Activated CD4-positive, alpha-beta memory T cell treated with anti-CD3 and anti-CD28 coated beads for 36 hours (primary cell): ENCODE results near the gene UCN3. TPM values are rescaled to one million over a fixed set of nuclear protein-coding genes. Genes with fewer than 3 reads are reported as not detected.

Experiments
- CTCF ChIA-PET: fragments of 350-600 bp; sonication (Branson Sonifier 250); formaldehyde crosslinking; loops from one replicate; lab custom pipeline; 2021; ENCODE audit warnings: antibody characterized with exemption, inconsistent platforms; lab: Charles Lee
- POLR2A ChIA-PET: fragments of 350-600 bp; sonication (Branson Sonifier 250); formaldehyde crosslinking; loops from one replicate; lab custom pipeline; 2021; ENCODE audit warnings: antibody characterized with exemption; lab: Charles Lee
- DNase-seq: peaks from one replicate; pipeline ENCODE4 v3.0.0-alpha.2; 2020
- H3K27ac Mint-ChIP-seq: one replicate; pipeline ENCODE4 v1.8.0; 2021; ENCODE audit warnings: mixed read lengths
- H3K27me3 Mint-ChIP-seq: one replicate; pipeline ENCODE4 v1.8.0; 2021; ENCODE audit warnings: mixed read lengths
- H3K36me3 Mint-ChIP-seq: one replicate; pipeline ENCODE4 v1.8.0; 2021; ENCODE audit warnings: mixed read lengths
- H3K4me1 Mint-ChIP-seq: one replicate; pipeline ENCODE4 v1.8.0; 2021; ENCODE audit warnings: low read depth, mixed read lengths
- H3K4me3 Mint-ChIP-seq: one replicate; pipeline ENCODE4 v1.8.0; 2021; ENCODE audit warnings: mild to moderate bottlenecking, mixed read lengths
- H3K9me3 Mint-ChIP-seq: one replicate; pipeline ENCODE4 v1.8.0; 2021; ENCODE audit warnings: mixed read lengths
- intact Hi-C: fragments of 100-400 bp; cut with micrococcal nuclease; formaldehyde crosslinking; loops from one replicate; pipeline ENCODE4 v1.15.1; 2023
- total RNA-seq, 2 experiments: library from RNA; stranded (reverse); gene quantifications; one replicate each; pipeline ENCODE4 v1.2.3, GENCODE V29; 2021

The UCN3 gene
- total RNA-seq: not detected

GRCh38 chr10:5364890-5365338 is at the start of gene UCN3:
Gene UCN3 (plus strand): TSS chr10:5364966. CDS start chr10:5373721, 8,755 bp downstream.
- no peak within 1 kb of the TSS for H3K4me3 Mint-ChIP-seq
- H3K9me3 Mint-ChIP-seq: peaks cover under 1% of the 10 kb centered on the region
- H3K27me3 Mint-ChIP-seq: peaks cover 7% of the 10 kb centered on the region
- no peak for DNase-seq
- intact Hi-C loops: no loop called here
- H3K36me3 Mint-ChIP-seq: no peaks in the 10 kb centered on the region
- no peak within 1 kb of the TSS for H3K27ac Mint-ChIP-seq
- peaks cover 6% of the 10 kb centered on the region for H3K4me1 Mint-ChIP-seq
- CTCF ChIA-PET: no interaction called here
- POLR2A ChIA-PET: no interaction called here

- Mint-ChIP-seq H3K4me1 (peaks cover 76% of the 10 kb centered on the region), H3K9me3 (no peaks in the 10 kb centered on the region), H3K27me3 (no peaks in the 10 kb centered on the region), H3K27ac (peak overlapping the region; percentile 92), H3K4me3 (peak overlapping the region; percentile 55), H3K36me3 (no peaks in the 10 kb centered on the region)
- intact Hi-C loops: loop anchor here (1.0 to 5.0 kb wide), 5 partner anchors 20 to 755 kb away; no protein-coding TSS in a partner anchor
- ChIA-PET CTCF (interaction anchor here (0.7 to 1.7 kb wide), 9 partner anchors 20 to 503 kb away, joined by 3 to 8 read pairs (median 4); no protein-coding TSS in a partner anchor), POLR2A (interaction anchor here (0.7 to 1.7 kb wide), 10 partner anchors 11 to 311 kb away, joined by 3 to 11 read pairs (median 6); no protein-coding TSS in a partner anchor)
- DNase-seq: peak; percentile 94
Observed at GRCh38 chr10:5317547-5318107, 47.1 kb upstream of the UCN3 start.

GRCh38 chr10:5318148-5318547 is 46.6 kb upstream of the UCN3 start:
- DNase-seq: no peak
- no peaks in the 10 kb centered on the region for H3K27me3 Mint-ChIP-seq
- H3K36me3 Mint-ChIP-seq: no peaks in the 10 kb centered on the region
- no peak overlapping the region for H3K4me3 Mint-ChIP-seq
- intact Hi-C loops: loop anchor here (5.0 kb wide), 2 partner anchors 124 to 754 kb away; no protein-coding TSS in a partner anchor
- CTCF ChIA-PET: interaction anchor here (0.7 to 1.7 kb wide), 9 partner anchors 20 to 503 kb away, joined by 3 to 8 read pairs (median 4); no protein-coding TSS in a partner anchor
- H3K27ac Mint-ChIP-seq: peak overlapping the region; percentile 92
- no peaks in the 10 kb centered on the region for H3K9me3 Mint-ChIP-seq
- peaks cover 75% of the 10 kb centered on the region for H3K4me1 Mint-ChIP-seq
- POLR2A ChIA-PET: interaction anchor here (0.7 to 1.7 kb wide), 10 partner anchors 12 to 310 kb away, joined by 3 to 11 read pairs (median 6); no protein-coding TSS in a partner anchor

- Mint-ChIP-seq H3K4me1 (peaks cover 65% of the 10 kb centered on the region), H3K9me3 (no peaks in the 10 kb centered on the region), H3K27me3 (no peaks in the 10 kb centered on the region), H3K4me3 (no peak overlapping the region), H3K36me3 (no peaks in the 10 kb centered on the region), H3K27ac (peak overlapping the region; percentile 70)
- intact Hi-C loops: loop anchor here (5.0 kb wide), 2 partner anchors 122 to 752 kb away; no protein-coding TSS in a partner anchor
- no peak for DNase-seq
- POLR2A ChIA-PET: no interaction called here
- CTCF ChIA-PET: no interaction called here
Observed at GRCh38 chr10:5319863-5320262, 44.9 kb upstream of the UCN3 start.

- Mint-ChIP-seq H3K4me1 (peaks cover 57% of the 10 kb centered on the region), H3K36me3 (no peaks in the 10 kb centered on the region), H3K27me3 (no peaks in the 10 kb centered on the region), H3K27ac (no peak overlapping the region), H3K9me3 (no peaks in the 10 kb centered on the region), H3K4me3 (no peak overlapping the region)
- ChIA-PET POLR2A (no interaction called here), CTCF (no interaction called here)
- intact Hi-C loops: no loop called here
- no peak for DNase-seq
Observed at GRCh38 chr10:5321273-5321672, 43.5 kb upstream of the UCN3 start.

- ChIA-PET POLR2A (no interaction called here), CTCF (no interaction called here)
- no peak overlapping the region for H3K4me3 Mint-ChIP-seq
- H3K27ac Mint-ChIP-seq: no peak overlapping the region
- intact Hi-C loops: no loop called here
- H3K27me3 Mint-ChIP-seq: no peaks in the 10 kb centered on the region
- H3K9me3 Mint-ChIP-seq: no peaks in the 10 kb centered on the region
- no peak for DNase-seq
- no peaks in the 10 kb centered on the region for H3K36me3 Mint-ChIP-seq
- peaks cover 35% of the 10 kb centered on the region for H3K4me1 Mint-ChIP-seq
Observed at GRCh38 chr10:5323446-5323845, 41.3 kb upstream of the UCN3 start.

GRCh38 chr10:5325076-5325475 is 39.7 kb upstream of the UCN3 start:
- no peaks in the 10 kb centered on the region for H3K27me3 Mint-ChIP-seq
- H3K4me1 Mint-ChIP-seq: peaks cover 23% of the 10 kb centered on the region
- CTCF ChIA-PET: no interaction called here
- intact Hi-C loops: no loop called here
- H3K9me3 Mint-ChIP-seq: no peaks in the 10 kb centered on the region
- H3K27ac Mint-ChIP-seq: no peak overlapping the region
- DNase-seq: no peak
- no peak overlapping the region for H3K4me3 Mint-ChIP-seq
- POLR2A ChIA-PET: interaction anchor here (0.5 kb wide), 1 partner anchor 114 kb away, joined by 3 read pairs; no protein-coding TSS in a partner anchor
- no peaks in the 10 kb centered on the region for H3K36me3 Mint-ChIP-seq

- no peak overlapping the region for H3K4me3 Mint-ChIP-seq
- no peaks in the 10 kb centered on the region for H3K27me3 Mint-ChIP-seq
- peaks cover 16% of the 10 kb centered on the region for H3K4me1 Mint-ChIP-seq
- no peaks in the 10 kb centered on the region for H3K9me3 Mint-ChIP-seq
- POLR2A ChIA-PET: no interaction called here
- H3K36me3 Mint-ChIP-seq: no peaks in the 10 kb centered on the region
- DNase-seq: no peak
- CTCF ChIA-PET: interaction anchor here (1.2 kb wide), 1 partner anchor 485 kb away, joined by 4 read pairs; no protein-coding TSS in a partner anchor
- intact Hi-C loops: no loop called here
- no peak overlapping the region for H3K27ac Mint-ChIP-seq
Observed at GRCh38 chr10:5334196-5334880, 30.4 kb upstream of the UCN3 start.

GRCh38 chr10:5338010-5338409 is 26.8 kb upstream of the UCN3 start:
- Mint-ChIP-seq H3K4me3 (no peak overlapping the region), H3K4me1 (peaks cover 16% of the 10 kb centered on the region), H3K36me3 (no peaks in the 10 kb centered on the region), H3K9me3 (no peaks in the 10 kb centered on the region), H3K27ac (no peak overlapping the region), H3K27me3 (no peaks in the 10 kb centered on the region)
- DNase-seq: no peak
- intact Hi-C loops: no loop called here
- ChIA-PET CTCF (interaction anchor here (0.6 kb wide), 1 partner anchor 96 kb away, joined by 3 read pairs; no protein-coding TSS in a partner anchor), POLR2A (no interaction called here)

- Mint-ChIP-seq H3K36me3 (no peaks in the 10 kb centered on the region), H3K27ac (no peak overlapping the region), H3K4me1 (peaks cover 5% of the 10 kb centered on the region), H3K9me3 (no peaks in the 10 kb centered on the region), H3K27me3 (no peaks in the 10 kb centered on the region), H3K4me3 (no peak overlapping the region)
- intact Hi-C loops: no loop called here
- no peak for DNase-seq
- CTCF ChIA-PET: interaction anchor here (0.6 to 2.2 kb wide), 9 partner anchors 25 to 495 kb away, joined by 3 to 11 read pairs (median 3); no protein-coding TSS in a partner anchor
- POLR2A ChIA-PET: interaction anchor here (1.0 kb wide), 1 partner anchor 49 kb away, joined by 6 read pairs; no protein-coding TSS in a partner anchor
Observed at GRCh38 chr10:5343092-5343491, 21.7 kb upstream of the UCN3 start.

- ChIA-PET POLR2A (interaction anchor here (0.7 kb wide), 2 partner anchors 32 to 309 kb away, joined by 3 read pairs; no protein-coding TSS in a partner anchor), CTCF (interaction anchor here (0.7 to 2.2 kb wide), 6 partner anchors 26 to 496 kb away, joined by 3 to 11 read pairs (median 4); no protein-coding TSS in a partner anchor)
- Mint-ChIP-seq H3K4me3 (no peak overlapping the region), H3K9me3 (no peaks in the 10 kb centered on the region), H3K36me3 (no peaks in the 10 kb centered on the region), H3K27me3 (no peaks in the 10 kb centered on the region), H3K27ac (no peak overlapping the region), H3K4me1 (peaks cover 5% of the 10 kb centered on the region)
- intact Hi-C loops: no loop called here
- peak; percentile 39 for DNase-seq
Observed at GRCh38 chr10:5343561-5343960, 21.2 kb upstream of the UCN3 start.

GRCh38 chr10:5343979-5344378 is 20.8 kb upstream of the UCN3 start:
- ChIA-PET POLR2A (interaction anchor here (0.7 kb wide), 2 partner anchors 33 to 309 kb away, joined by 3 read pairs; no protein-coding TSS in a partner anchor), CTCF (interaction anchor here (1.0 to 2.2 kb wide), 4 partner anchors 40 to 496 kb away, joined by 3 to 11 read pairs (median 6); no protein-coding TSS in a partner anchor)
- Mint-ChIP-seq H3K27me3 (no peaks in the 10 kb centered on the region), H3K36me3 (no peaks in the 10 kb centered on the region), H3K9me3 (no peaks in the 10 kb centered on the region), H3K4me1 (peaks cover 5% of the 10 kb centered on the region), H3K4me3 (no peak overlapping the region), H3K27ac (no peak overlapping the region)
- DNase-seq: no peak
- intact Hi-C loops: no loop called here
